Measurements from ENCODE around the gene IKZF1.

Gene IKZF1

GRCh38 chr7:50391386-50391785 lies 86.9 kb downstream of the IKZF1 start:
- no peak overlapping the region for H3K4me3 ChIP-seq (ENCODE audit: low read length)
- no peaks in the 10 kb centered on the region for H3K36me3 ChIP-seq (ENCODE audit: control insufficient read depth, insufficient read depth, low read length)
- H3K4me1 ChIP-seq (ENCODE audit: control insufficient read depth, insufficient read depth, low read length), result no peaks in the 10 kb centered on the region
- H3K9ac ChIP-seq (ENCODE audit: low read length), result no peak overlapping the region
- no peaks in the 10 kb centered on the region for H3K27me3 ChIP-seq (ENCODE audit: control insufficient read depth, insufficient read depth, low read length)
- no peak overlapping the region for H3K27ac ChIP-seq (ENCODE audit: low read depth, low read length)

DNA sequence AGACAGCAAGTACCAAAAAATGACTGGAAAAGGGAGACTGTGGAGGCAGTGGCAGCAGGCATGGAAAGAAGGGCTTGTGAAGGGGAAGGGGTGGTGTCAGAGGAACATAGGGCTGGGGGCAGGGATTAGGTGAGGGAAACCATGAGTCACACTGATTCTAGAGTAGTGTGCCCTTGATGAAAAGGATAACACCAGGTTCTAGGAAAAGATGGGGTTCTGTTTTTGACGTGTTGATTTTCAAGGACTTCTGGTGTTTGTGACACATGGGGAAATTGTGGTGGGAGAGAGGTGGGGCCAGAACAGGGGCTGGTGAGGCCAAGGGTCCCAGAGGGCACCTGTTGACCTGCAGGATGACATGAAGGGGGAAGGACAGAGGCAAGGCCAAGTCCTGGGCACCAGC lies 88.6 kb downstream of the IKZF1 start:
- H3K4me3 ChIP-seq (ENCODE audit: low read length), result no peak overlapping the region
- no peaks in the 10 kb centered on the region for H3K4me1 ChIP-seq (ENCODE audit: control insufficient read depth, insufficient read depth, low read length)
- no peak overlapping the region for H3K27ac ChIP-seq (ENCODE audit: low read depth, low read length)
- no peaks in the 10 kb centered on the region for H3K36me3 ChIP-seq (ENCODE audit: control insufficient read depth, insufficient read depth, low read length)
- H3K9ac ChIP-seq (ENCODE audit: low read length), result no peak overlapping the region
- no peaks in the 10 kb centered on the region for H3K27me3 ChIP-seq (ENCODE audit: control insufficient read depth, insufficient read depth, low read length)

DNA sequence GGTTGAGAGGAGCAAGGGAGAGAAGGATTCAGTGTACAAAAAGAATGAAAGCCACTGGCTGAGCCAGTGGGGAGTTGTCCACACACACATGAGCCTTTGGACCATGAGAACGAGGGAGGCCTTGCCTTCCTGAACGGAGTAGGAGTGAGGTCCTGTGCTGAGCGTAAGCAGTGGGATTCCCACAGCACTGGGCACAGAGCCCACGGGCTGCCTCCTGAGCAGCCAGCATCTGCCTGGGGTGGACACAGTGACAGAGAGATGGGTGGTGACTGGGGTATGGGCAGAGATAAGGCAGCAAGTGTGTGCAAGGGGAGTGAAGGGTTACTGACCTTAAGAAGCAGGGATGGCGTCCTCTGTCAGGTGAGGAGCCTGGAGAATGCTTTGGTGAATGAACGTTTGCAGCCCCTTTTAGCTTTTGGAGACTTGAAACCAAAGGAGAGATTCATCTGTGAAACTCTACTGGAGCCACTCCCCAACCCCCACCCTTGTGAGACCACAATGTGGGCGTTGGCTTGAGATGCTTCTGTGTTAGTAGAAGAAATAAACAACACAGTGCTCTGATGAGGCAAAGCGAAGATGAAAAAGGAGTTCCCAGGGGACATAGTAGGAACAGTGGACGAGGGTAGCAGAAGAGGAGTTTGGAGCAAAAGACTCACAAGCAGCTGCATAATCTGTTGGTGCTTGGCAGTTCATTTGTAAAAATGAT lies 89.2 kb downstream of the IKZF1 start:
- no peak overlapping the region for H3K9ac ChIP-seq (ENCODE audit: low read length)
- no peak overlapping the region for H3K27ac ChIP-seq (ENCODE audit: low read depth, low read length)
- H3K4me3 ChIP-seq (ENCODE audit: low read length), result no peak overlapping the region
- H3K36me3 ChIP-seq (ENCODE audit: control insufficient read depth, insufficient read depth, low read length), result no peaks in the 10 kb centered on the region
- H3K27me3 ChIP-seq (ENCODE audit: control insufficient read depth, insufficient read depth, low read length), result no peaks in the 10 kb centered on the region
- H3K4me1 ChIP-seq (ENCODE audit: control insufficient read depth, insufficient read depth, low read length), result no peaks in the 10 kb centered on the region

DNA sequence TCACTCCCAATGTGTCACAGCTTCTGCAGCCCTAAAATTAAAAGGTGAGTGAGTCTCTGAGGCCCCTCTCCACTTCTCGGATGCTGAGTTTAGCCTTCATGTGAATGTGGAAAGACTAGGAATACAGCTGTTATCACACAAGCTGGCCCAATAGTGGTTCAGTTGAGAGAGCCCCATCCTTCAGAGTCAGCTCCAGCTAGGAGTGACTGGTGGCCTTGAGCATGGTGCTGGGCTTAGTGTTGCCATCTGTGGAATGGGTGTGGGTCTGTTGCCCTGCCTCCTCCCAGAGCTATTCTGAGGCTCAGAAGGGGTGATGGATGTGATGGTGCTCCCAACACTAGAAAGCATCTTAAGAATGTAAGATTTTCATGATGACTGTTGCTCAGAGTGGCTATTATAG lies 89.8 kb downstream of the IKZF1 start:
- Histone ChIP-seq H3K36me3 (ENCODE audit: control insufficient read depth, insufficient read depth, low read length) (no peaks in the 10 kb centered on the region), H3K9ac (ENCODE audit: low read length) (no peak overlapping the region), H3K4me3 (ENCODE audit: low read length) (no peak overlapping the region), H3K27ac (ENCODE audit: low read depth, low read length) (no peak overlapping the region), H3K27me3 (ENCODE audit: control insufficient read depth, insufficient read depth, low read length) (no peaks in the 10 kb centered on the region), H3K4me1 (ENCODE audit: control insufficient read depth, insufficient read depth, low read length) (no peaks in the 10 kb centered on the region)

DNA sequence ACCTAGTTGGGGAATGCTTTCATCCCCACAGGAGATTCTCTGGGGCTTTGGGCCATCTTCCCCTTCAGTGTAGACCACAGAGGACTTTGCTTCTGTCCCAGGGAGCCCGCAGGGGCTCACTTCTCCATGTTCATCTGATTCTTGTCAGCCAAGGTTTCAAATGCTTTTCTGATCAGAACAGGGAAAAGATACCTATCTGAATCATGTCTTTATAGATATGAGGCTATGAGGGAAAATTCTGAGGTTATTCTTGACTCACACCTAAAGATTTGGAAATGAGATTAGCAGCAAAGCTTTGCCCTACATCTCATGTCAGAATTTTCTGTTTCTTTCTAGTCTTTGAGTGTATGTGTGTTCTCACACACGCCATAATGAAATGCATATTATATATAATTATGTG lies 92.3 kb downstream of the IKZF1 start:
- Histone ChIP-seq H3K4me1 (ENCODE audit: control insufficient read depth, insufficient read depth, low read length) (no peaks in the 10 kb centered on the region), H3K27me3 (ENCODE audit: control insufficient read depth, insufficient read depth, low read length) (no peaks in the 10 kb centered on the region), H3K4me3 (ENCODE audit: low read length) (no peak overlapping the region), H3K36me3 (ENCODE audit: control insufficient read depth, insufficient read depth, low read length) (no peaks in the 10 kb centered on the region), H3K27ac (ENCODE audit: low read depth, low read length) (no peak overlapping the region), H3K9ac (ENCODE audit: low read length) (no peak overlapping the region)

- no peak overlapping the region for H3K9ac ChIP-seq (ENCODE audit: low read length)
- no peaks in the 10 kb centered on the region for H3K27me3 ChIP-seq (ENCODE audit: control insufficient read depth, insufficient read depth, low read length)
- no peak overlapping the region for H3K27ac ChIP-seq (ENCODE audit: low read depth, low read length)
- H3K4me3 ChIP-seq (ENCODE audit: low read length), result no peak overlapping the region
- no peaks in the 10 kb centered on the region for H3K4me1 ChIP-seq (ENCODE audit: control insufficient read depth, insufficient read depth, low read length)
- no peaks in the 10 kb centered on the region for H3K36me3 ChIP-seq (ENCODE audit: control insufficient read depth, insufficient read depth, low read length)
Observed at GRCh38 chr7:50397320-50397970, 92.9 kb downstream of the IKZF1 start.

DNA sequence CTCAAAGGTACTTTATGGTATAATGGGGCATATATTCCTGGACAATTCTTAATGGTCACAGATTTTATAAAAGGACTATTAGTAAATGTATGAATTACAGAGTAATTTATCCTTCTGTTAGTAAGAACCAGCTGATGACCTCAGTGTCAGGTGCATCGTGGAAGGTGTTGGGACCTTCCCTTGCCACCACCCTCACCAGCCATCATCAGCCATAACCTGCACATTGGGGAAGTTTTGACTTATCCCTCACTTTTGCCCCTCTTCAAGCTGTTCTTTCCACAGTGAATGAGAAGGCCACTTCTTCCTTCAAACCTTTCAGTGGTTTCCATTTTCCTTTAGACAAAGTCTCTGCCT lies 93.4 kb downstream of the IKZF1 start:
- H3K27ac ChIP-seq (ENCODE audit: low read depth, low read length), result no peak overlapping the region
- H3K4me1 ChIP-seq (ENCODE audit: control insufficient read depth, insufficient read depth, low read length), result no peaks in the 10 kb centered on the region
- H3K4me3 ChIP-seq (ENCODE audit: low read length), result no peak overlapping the region
- H3K9ac ChIP-seq (ENCODE audit: low read length), result no peak overlapping the region
- no peaks in the 10 kb centered on the region for H3K27me3 ChIP-seq (ENCODE audit: control insufficient read depth, insufficient read depth, low read length)
- H3K36me3 ChIP-seq (ENCODE audit: control insufficient read depth, insufficient read depth, low read length), result no peaks in the 10 kb centered on the region

- Histone ChIP-seq H3K4me3 (ENCODE audit: low read length) (no peak overlapping the region), H3K36me3 (ENCODE audit: control insufficient read depth, insufficient read depth, low read length) (no peaks in the 10 kb centered on the region), H3K9ac (ENCODE audit: low read length) (no peak overlapping the region), H3K4me1 (ENCODE audit: control insufficient read depth, insufficient read depth, low read length) (no peaks in the 10 kb centered on the region), H3K27me3 (ENCODE audit: control insufficient read depth, insufficient read depth, low read length) (no peaks in the 10 kb centered on the region), H3K27ac (ENCODE audit: low read depth, low read length) (no peak overlapping the region)
Observed at GRCh38 chr7:50399206-50399605, 94.7 kb downstream of the IKZF1 start.

- Histone ChIP-seq H3K4me1 (ENCODE audit: control insufficient read depth, insufficient read depth, low read length) (no peaks in the 10 kb centered on the region), H3K36me3 (ENCODE audit: control insufficient read depth, insufficient read depth, low read length) (no peaks in the 10 kb centered on the region), H3K27ac (ENCODE audit: low read depth, low read length) (no peak overlapping the region), H3K9ac (ENCODE audit: low read length) (no peak overlapping the region), H3K27me3 (ENCODE audit: control insufficient read depth, insufficient read depth, low read length) (no peaks in the 10 kb centered on the region), H3K4me3 (ENCODE audit: low read length) (no peak overlapping the region)
Observed at GRCh38 chr7:50399635-50400034, 95.1 kb downstream of the IKZF1 start.

- no peaks in the 10 kb centered on the region for H3K4me1 ChIP-seq (ENCODE audit: control insufficient read depth, insufficient read depth, low read length)
- no peaks in the 10 kb centered on the region for H3K36me3 ChIP-seq (ENCODE audit: control insufficient read depth, insufficient read depth, low read length)
- no peak overlapping the region for H3K27ac ChIP-seq (ENCODE audit: low read depth, low read length)
- H3K27me3 ChIP-seq (ENCODE audit: control insufficient read depth, insufficient read depth, low read length), result no peaks in the 10 kb centered on the region
- H3K9ac ChIP-seq (ENCODE audit: low read length), result no peak overlapping the region
- no peak overlapping the region for H3K4me3 ChIP-seq (ENCODE audit: low read length)
Observed at GRCh38 chr7:50400114-50400513, 95.6 kb downstream of the IKZF1 start.

GRCh38 chr7:50404392-50404791 lies 99.9 kb downstream of the IKZF1 start:
- H3K4me3 ChIP-seq (ENCODE audit: low read length), result no peak overlapping the region
- no peak overlapping the region for H3K27ac ChIP-seq (ENCODE audit: low read depth, low read length)
- no peak overlapping the region for H3K9ac ChIP-seq (ENCODE audit: low read length)
- H3K27me3 ChIP-seq (ENCODE audit: control insufficient read depth, insufficient read depth, low read length), result no peaks in the 10 kb centered on the region
- H3K4me1 ChIP-seq (ENCODE audit: control insufficient read depth, insufficient read depth, low read length), result no peaks in the 10 kb centered on the region
- no peaks in the 10 kb centered on the region for H3K36me3 ChIP-seq (ENCODE audit: control insufficient read depth, insufficient read depth, low read length)

DNA sequence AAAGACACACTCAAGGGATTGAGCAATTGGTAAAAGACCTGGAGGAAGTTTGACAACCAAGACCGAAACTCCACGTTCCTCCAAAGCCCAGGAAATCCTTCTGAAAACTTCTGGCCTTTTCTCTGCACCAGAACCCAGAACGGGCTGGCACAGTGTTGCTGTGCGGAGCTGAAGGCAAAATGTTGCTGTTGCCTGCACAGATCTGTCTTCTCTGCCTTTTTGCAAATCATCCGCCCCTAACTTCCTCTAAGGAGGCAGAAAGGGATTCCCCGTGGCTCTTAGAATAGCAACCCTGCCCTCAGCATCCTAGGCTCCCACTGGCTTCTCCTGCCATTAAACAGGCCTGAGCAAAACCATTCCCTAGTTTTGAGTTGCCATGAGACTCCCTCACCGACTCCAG lies 100.7 kb downstream of the IKZF1 start:
- H3K27me3 ChIP-seq (ENCODE audit: control insufficient read depth, insufficient read depth, low read length), result no peaks in the 10 kb centered on the region
- H3K27ac ChIP-seq (ENCODE audit: low read depth, low read length), result no peak overlapping the region
- no peaks in the 10 kb centered on the region for H3K4me1 ChIP-seq (ENCODE audit: control insufficient read depth, insufficient read depth, low read length)
- no peak overlapping the region for H3K9ac ChIP-seq (ENCODE audit: low read length)
- no peak overlapping the region for H3K4me3 ChIP-seq (ENCODE audit: low read length)
- H3K36me3 ChIP-seq (ENCODE audit: control insufficient read depth, insufficient read depth, low read length), result no peaks in the 10 kb centered on the region

GRCh38 chr7:50406935-50407334 lies 102.4 kb downstream of the IKZF1 start:
- no peaks in the 10 kb centered on the region for H3K4me1 ChIP-seq (ENCODE audit: control insufficient read depth, insufficient read depth, low read length)
- no peaks in the 10 kb centered on the region for H3K36me3 ChIP-seq (ENCODE audit: control insufficient read depth, insufficient read depth, low read length)
- H3K9ac ChIP-seq (ENCODE audit: low read length), result no peak overlapping the region
- no peak overlapping the region for H3K27ac ChIP-seq (ENCODE audit: low read depth, low read length)
- no peaks in the 10 kb centered on the region for H3K27me3 ChIP-seq (ENCODE audit: control insufficient read depth, insufficient read depth, low read length)
- H3K4me3 ChIP-seq (ENCODE audit: low read length), result no peak overlapping the region

Measured in rectal smooth muscle tissue (tissue), 1 donor.